H9 (cell line): ENCODE results near the gene STN1. TPM values are rescaled to one million over a fixed set of nuclear protein-coding genes. Genes with fewer than 3 reads are reported as not detected.

Experiments used
- DNase-seq: peaks from one replicate; pipeline ENCODE4 v3.0.0-alpha.2; 2017
- H2AFZ ChIP-seq: one replicate; pipeline ENCODE4 v1.6.1; 2013; ENCODE audit warnings: mild to moderate bottlenecking, low read length, control low read depth, moderate library complexity
- H2AK5ac ChIP-seq: 2 replicates; pipeline ENCODE4 v1.6.1; 2013; ENCODE audit warnings: low read length, control low read depth, mixed read lengths; ENCODE audit not compliant: insufficient read length
- H2BK120ac ChIP-seq: one replicate; pipeline ENCODE4 v1.6.1; 2013; ENCODE audit warnings: low read depth, mild to moderate bottlenecking, low read length, control low read depth, inconsistent platforms; ENCODE audit not compliant: poor library complexity, severe bottlenecking
- H2BK12ac ChIP-seq: 2 replicates; pipeline ENCODE4 v1.6.1; 2013; ENCODE audit warnings: low read length, control low read depth, mixed read lengths, low read depth; ENCODE audit not compliant: insufficient read length
- H2BK15ac ChIP-seq: 2 replicates; pipeline ENCODE4 v1.6.1; 2013; ENCODE audit warnings: low read depth, low read length, control low read depth
- H2BK20ac ChIP-seq: one replicate; pipeline ENCODE4 v1.6.1; 2013; ENCODE audit warnings: low read depth, mild to moderate bottlenecking, low read length, control low read depth, inconsistent platforms; ENCODE audit not compliant: poor library complexity, severe bottlenecking
- H2BK5ac ChIP-seq: 2 replicates; pipeline ENCODE4 v1.6.1; 2013; ENCODE audit warnings: low read length, control low read depth, mixed read lengths; ENCODE audit not compliant: insufficient read length
- H3K14ac ChIP-seq: 2 replicates; pipeline ENCODE4 v1.6.1; 2013; ENCODE audit warnings: low read length, control low read depth; ENCODE audit not compliant: insufficient read depth
- H3K18ac ChIP-seq: 2 replicates; pipeline ENCODE4 v1.6.1; 2013; ENCODE audit warnings: low read depth, mild to moderate bottlenecking, mixed read lengths, low read length, control low read depth; ENCODE audit not compliant: insufficient read length
- H3K23ac ChIP-seq: 2 replicates; pipeline ENCODE4 v1.6.1; 2013; ENCODE audit warnings: low read length, control low read depth, mixed read lengths, low read depth; ENCODE audit not compliant: insufficient read length
- H3K23me2 ChIP-seq: 2 replicates; pipeline ENCODE4 v1.6.1; 2013; ENCODE audit warnings: low read depth, mild to moderate bottlenecking, mixed read lengths, low read length, control low read depth; ENCODE audit not compliant: insufficient read length, poor library complexity, severe bottlenecking
- H3K27ac ChIP-seq: 2 replicates; pipeline ENCODE4 v1.5.1; 2013; ENCODE audit warnings: low read length, control low read depth, mixed read lengths, low read depth; ENCODE audit not compliant: insufficient read length
- H3K27me3 ChIP-seq: 2 replicates; pipeline ENCODE4 v1.6.1; 2013; ENCODE audit warnings: low read length, control low read depth, inconsistent platforms; ENCODE audit not compliant: insufficient read depth
- H3K4ac ChIP-seq: 2 replicates; pipeline ENCODE4 v1.6.1; 2013; ENCODE audit warnings: low read depth, mild to moderate bottlenecking, control low read depth, inconsistent platforms, low read length, moderate library complexity
- H3K4me1 ChIP-seq: 2 replicates; pipeline ENCODE4 v1.6.1; 2013; ENCODE audit warnings: low read length, control low read depth, inconsistent platforms; ENCODE audit not compliant: insufficient read depth
- H3K4me2 ChIP-seq: 2 replicates; pipeline ENCODE4 v1.6.1; 2013; ENCODE audit warnings: low read length, control low read depth, mixed read lengths; ENCODE audit not compliant: insufficient read length, insufficient read depth
- H3K56ac ChIP-seq: 2 replicates; pipeline ENCODE4 v1.6.1; 2013; ENCODE audit warnings: low read depth, mild to moderate bottlenecking, mixed read lengths, low read length, control low read depth; ENCODE audit not compliant: insufficient read length
- H3K79me1 ChIP-seq: 2 replicates; pipeline ENCODE4 v1.6.1; 2013; ENCODE audit warnings: low read depth, mild to moderate bottlenecking, moderate library complexity, low read length, control low read depth, inconsistent platforms; ENCODE audit not compliant: insufficient read depth, poor library complexity, severe bottlenecking
- H3K79me2 ChIP-seq: 2 replicates; pipeline ENCODE4 v1.6.1; 2013; ENCODE audit warnings: low read length, control low read depth, inconsistent platforms; ENCODE audit not compliant: insufficient read depth
- H3K9ac ChIP-seq: 2 replicates; pipeline ENCODE4 v1.6.1; 2013; ENCODE audit warnings: low read length, control low read depth, mixed read lengths; ENCODE audit not compliant: insufficient read length; ENCODE audit errors: extremely low read depth
- H3K9me3 ChIP-seq: one replicate; pipeline ENCODE4 v1.6.1; 2013; ENCODE audit warnings: low read depth, low read length, inconsistent platforms; ENCODE audit not compliant: control insufficient read depth
- H3T11ph ChIP-seq: one replicate; pipeline ENCODE4 v1.6.1; 2013; ENCODE audit warnings: mild to moderate bottlenecking, low read length, control low read depth, inconsistent platforms
- H4K20me1 ChIP-seq: one replicate; pipeline ENCODE4 v1.6.1; 2013; ENCODE audit not compliant: control insufficient read depth, insufficient read length, insufficient read depth
- H4K5ac ChIP-seq: 2 replicates; pipeline ENCODE4 v1.6.1; 2013; ENCODE audit warnings: low read depth, mild to moderate bottlenecking, mixed read lengths, low read length, control low read depth; ENCODE audit not compliant: insufficient read length
- H4K8ac ChIP-seq: replicated peaks from 2 replicates; pipeline ENCODE4 v1.6.1; 2013; ENCODE audit warnings: low read length, control low read depth, mixed read lengths, low read depth; ENCODE audit not compliant: insufficient read length
- H4K91ac ChIP-seq: 2 replicates; pipeline ENCODE4 v1.6.1; 2013; ENCODE audit warnings: low read depth, mild to moderate bottlenecking, moderate library complexity, mixed read lengths, low read length, control low read depth; ENCODE audit not compliant: insufficient read length
- H3K27ac Mint-ChIP-seq, 3 experiments: 2 replicates in 2 of 3; 3 replicates in 1 of 3; pipeline ENCODE4 v1.8.0; 2020 to 2021; ENCODE audit warnings: mixed read lengths in 3 of 3, mild to moderate bottlenecking in 1 of 3, moderate library complexity in 1 of 3
- H3K27me3 Mint-ChIP-seq: 2 replicates; pipeline ENCODE4 v1.8.0; 2021; ENCODE audit warnings: low read depth, mild to moderate bottlenecking, moderate library complexity, mixed read lengths
- H3K36me3 Mint-ChIP-seq, 3 experiments: 2 replicates in 2 of 3; 3 replicates in 1 of 3; pipeline ENCODE4 v1.8.0; 2020 to 2021; ENCODE audit warnings: low read depth in 3 of 3, mixed read lengths in 3 of 3; ENCODE audit not compliant: insufficient read depth in 1 of 3
- H3K4me1 Mint-ChIP-seq, 2 experiments: 2 replicates each; pipeline ENCODE4 v1.8.0; 2020; ENCODE audit warnings: mixed read lengths in 2 of 2
- H3K4me3 Mint-ChIP-seq, 2 experiments: 2 replicates in 1 of 2; 3 replicates in 1 of 2; pipeline ENCODE4 v1.8.0; 2020 to 2021; ENCODE audit warnings: mild to moderate bottlenecking in 2 of 2, mixed read lengths in 2 of 2, moderate library complexity in 1 of 2
- H3K9me3 Mint-ChIP-seq, 2 experiments: 2 replicates in 1 of 2; 3 replicates in 1 of 2; pipeline ENCODE4 v1.8.0; 2020; ENCODE audit warnings: mild to moderate bottlenecking in 2 of 2, mixed read lengths in 2 of 2, moderate library complexity in 1 of 2
- WGBS: extraction: QIAGEN DNeasy Blood & Tissue Kit; methylation state at CpG from one replicate; pipeline ENCODE4 v1.1.7; 2013; ENCODE audit warnings: missing lambda C conversion rate, low lambda C conversion rate, mixed read lengths; ENCODE audit not compliant: insufficient read length; ENCODE audit errors: extremely low coverage; 5-methylcytosine and 5-hydroxymethylcytosine counted together
- long read RNA-seq: library from polyadenylated mRNA; unstranded; transcript quantifications from one replicate; pipeline ENCODE4 v2.0.0, GENCODE V29; 2020
- total RNA-seq: library from RNA; stranded (reverse); gene quantifications from 2 replicates; pipeline ENCODE4 v1.2.1, GENCODE V29; 2021
- TF ChIP-seq, protein P1 (sequence below): fragments of 200-600 bp; sonication (generic); conservative IDR thresholded peaks from 3 replicates; pipeline ENCODE4 v1.8.0; 2021; ENCODE audit warnings: antibody characterized with exemption, mild to moderate bottlenecking

STN1 gene, protein sequence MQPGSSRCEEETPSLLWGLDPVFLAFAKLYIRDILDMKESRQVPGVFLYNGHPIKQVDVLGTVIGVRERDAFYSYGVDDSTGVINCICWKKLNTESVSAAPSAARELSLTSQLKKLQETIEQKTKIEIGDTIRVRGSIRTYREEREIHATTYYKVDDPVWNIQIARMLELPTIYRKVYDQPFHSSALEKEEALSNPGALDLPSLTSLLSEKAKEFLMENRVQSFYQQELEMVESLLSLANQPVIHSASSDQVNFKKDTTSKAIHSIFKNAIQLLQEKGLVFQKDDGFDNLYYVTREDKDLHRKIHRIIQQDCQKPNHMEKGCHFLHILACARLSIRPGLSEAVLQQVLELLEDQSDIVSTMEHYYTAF
- total RNA-seq = 10.8 and 11.3 TPM in 2 replicates
- long read RNA-seq, transcript STN1-201 (10 exons, 1,417 nt) = major isoform, 79 of 97 reads
- long read RNA-seq, transcript STN1-202 (9 exons, 1,311 nt) = minor isoform, 10 of 97 reads
- long read RNA-seq, partial matches to known transcripts = 1 of 97 reads
- long read RNA-seq, other reads (novel, unspliced or antisense) = 6 of 97 reads

- H2BK12ac ChIP-seq = no peak within 1 kb of the TSS
- H2BK15ac ChIP-seq = no peak within 1 kb of the TSS
- H3K27me3 ChIP-seq = no peaks in the 10 kb centered on the region
- no peak within 1 kb of the TSS for H2AK5ac ChIP-seq
- peak within 1 kb of the TSS; percentile 32 for H2AFZ ChIP-seq
- peaks cover 18 to 25% of the 10 kb centered on the region in 2 experiments for H3K4me1 Mint-ChIP-seq
- H3K27ac ChIP-seq = peak within 1 kb of the TSS; percentile 86
- no peaks in the 10 kb centered on the region for H4K20me1 ChIP-seq
- peak within 1 kb of the TSS; percentile 91 to 99 (median 98) for H3K27ac Mint-ChIP-seq
- no peak within 1 kb of the TSS for H2BK5ac ChIP-seq
- no peak within 1 kb of the TSS for H4K5ac ChIP-seq
- H3K4me2 ChIP-seq = peak within 1 kb of the TSS; percentile 83
- H4K8ac ChIP-seq = no peak within 1 kb of the TSS
- H3K18ac ChIP-seq = peak within 1 kb of the TSS; percentile 85
- peaks cover 17 to 22% (median 20%) of the 10 kb centered on the region in 3 experiments for H3K36me3 Mint-ChIP-seq
- no peak within 1 kb of the TSS for H4K91ac ChIP-seq
- H3K27me3 Mint-ChIP-seq = no peaks in the 10 kb centered on the region
- no peak within 1 kb of the TSS for H3K56ac ChIP-seq
- H3K9me3 ChIP-seq = peaks cover 8% of the 10 kb centered on the region
- H3K9me3 Mint-ChIP-seq = peaks cover 9% of the 10 kb centered on the region in 2 experiments
- H3K4ac ChIP-seq = no peak within 1 kb of the TSS
- DNase-seq = peak; percentile 99
- no peak within 1 kb of the TSS for H2BK20ac ChIP-seq
- TF ChIP-seq, protein P1, sequence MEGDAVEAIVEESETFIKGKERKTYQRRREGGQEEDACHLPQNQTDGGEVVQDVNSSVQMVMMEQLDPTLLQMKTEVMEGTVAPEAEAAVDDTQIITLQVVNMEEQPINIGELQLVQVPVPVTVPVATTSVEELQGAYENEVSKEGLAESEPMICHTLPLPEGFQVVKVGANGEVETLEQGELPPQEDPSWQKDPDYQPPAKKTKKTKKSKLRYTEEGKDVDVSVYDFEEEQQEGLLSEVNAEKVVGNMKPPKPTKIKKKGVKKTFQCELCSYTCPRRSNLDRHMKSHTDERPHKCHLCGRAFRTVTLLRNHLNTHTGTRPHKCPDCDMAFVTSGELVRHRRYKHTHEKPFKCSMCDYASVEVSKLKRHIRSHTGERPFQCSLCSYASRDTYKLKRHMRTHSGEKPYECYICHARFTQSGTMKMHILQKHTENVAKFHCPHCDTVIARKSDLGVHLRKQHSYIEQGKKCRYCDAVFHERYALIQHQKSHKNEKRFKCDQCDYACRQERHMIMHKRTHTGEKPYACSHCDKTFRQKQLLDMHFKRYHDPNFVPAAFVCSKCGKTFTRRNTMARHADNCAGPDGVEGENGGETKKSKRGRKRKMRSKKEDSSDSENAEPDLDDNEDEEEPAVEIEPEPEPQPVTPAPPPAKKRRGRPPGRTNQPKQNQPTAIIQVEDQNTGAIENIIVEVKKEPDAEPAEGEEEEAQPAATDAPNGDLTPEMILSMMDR = peak; percentile 55; the same call in 2 of the 3 replicates
- H3K9ac ChIP-seq = peak within 1 kb of the TSS; percentile 77
- H3K14ac ChIP-seq = peak within 1 kb of the TSS; percentile 71; the same call in 1 of the 2 replicates
- H3K79me2 ChIP-seq = no peaks in the 10 kb centered on the region
- H3T11ph ChIP-seq = no peak within 1 kb of the TSS
- WGBS = no CpG with 5 or more reads among the region's 53 CpGs
- no peak within 1 kb of the TSS for H2BK120ac ChIP-seq
- peaks cover 3% of the 10 kb centered on the region; the same call in 1 of the 2 replicates for H3K4me1 ChIP-seq
- H3K23ac ChIP-seq = no peak within 1 kb of the TSS
- H3K4me3 Mint-ChIP-seq = peak within 1 kb of the TSS; percentile 85 to 91
- no peaks in the 10 kb centered on the region for H3K79me1 ChIP-seq
- peaks cover 10% of the 10 kb centered on the region for H3K23me2 ChIP-seq
These were observed at the start of gene STN1 for GRCh38 chr10:103918053-103918846. Gene STN1, minus strand, starts transcription at chr10:103918184. Its CDS starts 590 bp downstream, at chr10:103917594.
